ENCODE results near the gene AJAP1.

- TF ChIP-seq CTCF (IDR thresholded peaks at IDR 0.05) (peak; percentile 55), ZFX (IDR thresholded peaks at IDR 0.05; ENCODE audit: borderline replicate concordance) (no peak)
Observed at GRCh38 chr1:4778056-4778455, 123.6 kb downstream of the AJAP1 start.
